B cell (primary cell): Measurements from ENCODE around the gene POLR3K. TPM values are rescaled to one million over a fixed set of nuclear protein-coding genes. Genes with fewer than 3 reads are reported as not detected.

Experiments used
- ATAC-seq: fragments of 200-7000 bp; cut with Tn5 transposase; one replicate; pipeline ENCODE4 v1.10.0; 2021; ENCODE audit warnings: low read depth, mild to moderate bottlenecking, moderate number of reproducible peaks, moderate library complexity
- CTCF ChIA-PET: fragments of 350-600 bp; sonication (Branson Sonifier 250); formaldehyde crosslinking; loops from one replicate; lab custom pipeline; 2021; ENCODE audit warnings: antibody characterized with exemption, inconsistent platforms; lab: Charles Lee
- POLR2A ChIA-PET: fragments of 350-600 bp; sonication (Branson Sonifier 250); formaldehyde crosslinking; loops from one replicate; lab custom pipeline; 2021; ENCODE audit warnings: antibody characterized with exemption; lab: Charles Lee
- DNase-seq: peaks from one replicate; pipeline ENCODE4 v3.0.0; 2013
- H2AFZ ChIP-seq: 2 replicates; pipeline ENCODE4 v1.6.1; 2012; ENCODE audit warnings: mild to moderate bottlenecking, low read depth, low read length; ENCODE audit not compliant: insufficient read depth, poor library complexity, severe bottlenecking
- H3K27ac ChIP-seq, 2 donors: 1 replicate in 1 of 2; 2 replicates in 1 of 2; pipeline ENCODE4 v1.5.1; 2012 to 2013; ENCODE audit warnings: low read length in 2 of 2, mild to moderate bottlenecking in 2 of 2, moderate library complexity in 1 of 2
- H3K27me3 ChIP-seq, 4 experiments: fragments of 200-600 bp in 1 of 4; sonication (generic) in 1 of 4; replicated peaks in 1 of 4; 1 replicate in 2 of 4; 2 replicates in 2 of 4; pipeline versions ENCODE4 v1.6.1 to v1.7.0; 2013 to 2016; ENCODE audit warnings: low read length in 3 of 4, mild to moderate bottlenecking in 2 of 4, mixed read lengths in 1 of 4, moderate library complexity in 1 of 4; ENCODE audit not compliant: insufficient read depth in 4 of 4, control insufficient read depth in 3 of 4; ENCODE audit errors: control extremely low read depth in 1 of 4
- H3K36me3 ChIP-seq, 2 experiments: replicated peaks in 1 of 2; 1 replicate in 1 of 2; 2 replicates in 1 of 2; pipeline versions ENCODE4 v1.6.1 to v1.7.1; 2013; ENCODE audit warnings: low read length in 1 of 2; ENCODE audit not compliant: insufficient read depth in 2 of 2, control insufficient read depth in 1 of 2; ENCODE audit errors: control extremely low read depth in 1 of 2, extremely low read depth in 1 of 2
- H3K4me1 ChIP-seq, 2 donors: fragments of 200-600 bp in 1 of 2; sonication (generic) in 1 of 2; 1 replicate in 1 of 2; 2 replicates in 1 of 2; pipeline versions ENCODE4 v1.5.1 to v1.6.1; 2013 to 2017; ENCODE audit warnings: low read length in 2 of 2; ENCODE audit not compliant: control insufficient read depth in 2 of 2, insufficient read depth in 2 of 2
- H3K4me2 ChIP-seq: replicated peaks from 2 replicates; pipeline ENCODE3; 2012; ENCODE audit warnings: mild to moderate bottlenecking, low read depth, low read length; ENCODE audit not compliant: poor library complexity, severe bottlenecking
- H3K4me3 ChIP-seq, 5 experiments: fragments of 200-600 bp in 1 of 5; sonication (generic) in 1 of 5; 1 replicate in 3 of 5; 2 replicates in 2 of 5; pipeline versions ENCODE4 v1.5.1 to v1.7.0; 2011 to 2016; ENCODE audit warnings: low read length in 4 of 5, mild to moderate bottlenecking in 4 of 5, low read depth in 2 of 5, control low read depth in 1 of 5, moderate library complexity in 1 of 5; ENCODE audit not compliant: insufficient read depth in 1 of 5; ENCODE audit errors: control extremely low read depth in 1 of 5, extremely low read depth in 1 of 5
- H3K79me2 ChIP-seq: fragments of 200-600 bp; sonication (generic); one replicate; pipeline ENCODE4 v1.6.0; 2016; ENCODE audit warnings: low read length; ENCODE audit not compliant: control insufficient read depth, insufficient read depth
- H3K9ac ChIP-seq: fragments of 200-600 bp; sonication (generic); 2 replicates; pipeline ENCODE4 v1.6.1; 2017; ENCODE audit warnings: mild to moderate bottlenecking, low read length, moderate library complexity
- H3K9me3 ChIP-seq, 3 donors: one replicate each; pipeline versions ENCODE4 v1.6.1 to v1.7.1; 2013; ENCODE audit warnings: low read length in 2 of 3; ENCODE audit not compliant: control insufficient read depth in 2 of 3, insufficient read depth in 1 of 3; ENCODE audit errors: control extremely low read depth in 1 of 3
- H4K20me1 ChIP-seq: 2 replicates; pipeline ENCODE4 v1.6.0; 2012; ENCODE audit warnings: mild to moderate bottlenecking, low read length; ENCODE audit not compliant: insufficient read depth, control insufficient read depth, poor library complexity, severe bottlenecking
- H3K27ac Mint-ChIP-seq: one replicate; pipeline ENCODE4 v1.8.0; 2021; ENCODE audit warnings: mixed read lengths
- H3K27me3 Mint-ChIP-seq: one replicate; pipeline ENCODE4 v1.8.0; 2021; ENCODE audit warnings: mixed read lengths
- H3K4me1 Mint-ChIP-seq: one replicate; pipeline ENCODE4 v1.8.0; 2021; ENCODE audit warnings: mixed read lengths
- H3K4me3 Mint-ChIP-seq: one replicate; pipeline ENCODE4 v1.8.0; 2021; ENCODE audit warnings: mixed read lengths
- H3K9me3 Mint-ChIP-seq: one replicate; pipeline ENCODE4 v1.8.0; 2022; ENCODE audit warnings: mixed read lengths; ENCODE audit not compliant: insufficient read depth
- EZH2 ChIP-seq: IDR thresholded peaks from 2 replicates; pipeline ENCODE4 v1.6.1; 2012; ENCODE audit warnings: borderline replicate concordance, low read depth, mild to moderate bottlenecking, moderate library complexity, low read length; ENCODE audit not compliant: insufficient read depth, poor library complexity, severe bottlenecking
- WGBS: methylation state at CpG from one replicate; pipeline ENCODE4 v1.1.5; 2013; ENCODE audit warnings: missing lambda C conversion rate; ENCODE audit not compliant: insufficient coverage; 5-methylcytosine and 5-hydroxymethylcytosine counted together
- intact Hi-C: fragments of 100-400 bp; cut with micrococcal nuclease; formaldehyde crosslinking; loops from one replicate; pipeline ENCODE4 v1.10.0; 2022
- polyA plus RNA-seq: library from polyadenylated mRNA; depleted of rRNA; stranded (reverse); fragments of >200 nt; gene quantifications from 2 replicates; pipeline ENCODE4 v1.2.3, GENCODE V29; 2012
- total RNA-seq, 2 donors: library from RNA; stranded (reverse); fragments of 120-200 nt in 1 of 2; gene quantifications; 1 replicate in 1 of 2; 2 replicates in 1 of 2; pipeline versions ENCODE4 v1.2.3 to v1.2.4, GENCODE V29; 2013 to 2022
- TF ChIP-seq, protein P1 (sequence below): fragments of 200-600 bp; IDR thresholded peaks from one replicate; pipeline ENCODE4 v1.8.0; 2022; ENCODE audit warnings: antibody characterized with exemption, mild to moderate bottlenecking

The POLR3K gene
- total and polyA plus RNA-seq, 2 donors (not counting 1 experiment from before 2014, with no cell fraction given), result 26.3 to 34.9 TPM

DNA sequence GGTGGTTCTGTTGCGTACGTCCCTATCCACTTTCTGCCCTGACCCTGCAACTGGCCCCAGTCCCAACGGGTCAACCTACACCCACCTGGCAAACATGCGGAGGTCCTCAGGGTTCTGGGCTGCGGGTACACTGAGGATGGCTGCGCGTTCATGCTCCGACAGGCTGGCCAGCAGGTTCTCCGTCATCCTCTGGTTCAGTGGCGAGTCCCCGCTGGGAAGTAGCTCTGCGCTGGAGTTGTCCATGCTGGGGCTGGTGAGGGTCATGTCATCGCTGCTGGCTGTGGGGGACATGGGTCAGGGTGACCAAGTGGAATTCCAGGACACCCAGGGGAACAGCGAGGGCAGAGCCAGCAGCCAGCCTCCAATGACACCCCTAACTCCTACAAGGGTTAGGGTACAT, 35.2 kb upstream of the POLR3K start:
- Histone ChIP-seq H3K27ac (no peak overlapping the region), H2AFZ (no peak overlapping the region), H3K9me3 (no peaks in the 10 kb centered on the region), H3K9ac (no peak overlapping the region), H3K79me2 (peaks cover 9% of the 10 kb centered on the region), H3K4me1 (peaks cover 20 to 25% of the 10 kb centered on the region in 2 donors), H3K4me3 (no peak overlapping the region), H3K27me3 (no peaks in the 10 kb centered on the region), H3K36me3 (peaks cover 0 to 44% of the 10 kb centered on the region in 2 experiments), H4K20me1 (peaks cover 9% of the 10 kb centered on the region), H3K4me2 (no peak overlapping the region)
- Mint-ChIP-seq H3K9me3 (no peaks in the 10 kb centered on the region), H3K4me3 (no peak overlapping the region), H3K27me3 (no peaks in the 10 kb centered on the region), H3K4me1 (peaks cover 20% of the 10 kb centered on the region), H3K27ac (no peak overlapping the region)
- DNase-seq (no peak), ATAC-seq (no peak)
- POLR2A ChIA-PET, result no interaction called here
- CTCF ChIA-PET, result interaction anchor here (1.0 kb wide), 1 partner anchor 22 kb away, joined by 3 read pairs; no protein-coding TSS in a partner anchor
- TF ChIP-seq, protein P1, sequence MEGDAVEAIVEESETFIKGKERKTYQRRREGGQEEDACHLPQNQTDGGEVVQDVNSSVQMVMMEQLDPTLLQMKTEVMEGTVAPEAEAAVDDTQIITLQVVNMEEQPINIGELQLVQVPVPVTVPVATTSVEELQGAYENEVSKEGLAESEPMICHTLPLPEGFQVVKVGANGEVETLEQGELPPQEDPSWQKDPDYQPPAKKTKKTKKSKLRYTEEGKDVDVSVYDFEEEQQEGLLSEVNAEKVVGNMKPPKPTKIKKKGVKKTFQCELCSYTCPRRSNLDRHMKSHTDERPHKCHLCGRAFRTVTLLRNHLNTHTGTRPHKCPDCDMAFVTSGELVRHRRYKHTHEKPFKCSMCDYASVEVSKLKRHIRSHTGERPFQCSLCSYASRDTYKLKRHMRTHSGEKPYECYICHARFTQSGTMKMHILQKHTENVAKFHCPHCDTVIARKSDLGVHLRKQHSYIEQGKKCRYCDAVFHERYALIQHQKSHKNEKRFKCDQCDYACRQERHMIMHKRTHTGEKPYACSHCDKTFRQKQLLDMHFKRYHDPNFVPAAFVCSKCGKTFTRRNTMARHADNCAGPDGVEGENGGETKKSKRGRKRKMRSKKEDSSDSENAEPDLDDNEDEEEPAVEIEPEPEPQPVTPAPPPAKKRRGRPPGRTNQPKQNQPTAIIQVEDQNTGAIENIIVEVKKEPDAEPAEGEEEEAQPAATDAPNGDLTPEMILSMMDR, result no peak
- TF ChIP-seq EZH2, result no peak
- 97% methylated on average over 13 of the region's 14 CpGs for WGBS
- intact Hi-C loops, result no loop called here

DNA sequence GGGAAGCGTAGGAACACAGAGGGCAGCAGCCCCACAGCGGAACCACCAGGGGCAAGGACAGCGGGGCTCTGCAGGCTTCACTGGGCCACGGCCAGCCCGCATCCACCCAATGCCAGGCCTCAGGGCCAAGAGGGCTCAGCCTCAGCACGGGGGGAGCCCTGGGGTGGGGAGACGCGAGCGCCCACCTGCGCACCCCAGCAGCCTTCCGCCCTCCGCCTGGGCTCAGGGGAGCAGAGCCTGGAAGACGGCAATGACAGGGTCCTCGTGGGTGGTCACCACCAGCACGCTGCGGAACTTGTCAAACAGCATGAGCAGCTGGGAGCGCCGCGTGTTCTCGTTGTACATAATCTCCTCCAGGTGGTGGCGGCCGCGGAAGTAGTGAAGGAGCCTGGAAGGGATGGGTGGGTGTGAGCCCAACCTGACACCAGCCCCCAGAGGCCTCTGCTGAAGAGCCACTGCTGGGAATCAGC, 33.1 kb upstream of the POLR3K start:
- no peaks in the 10 kb centered on the region for H3K9me3 ChIP-seq
- H3K79me2 ChIP-seq, result peaks cover 9% of the 10 kb centered on the region
- Mint-ChIP-seq H3K4me3 (no peak overlapping the region), H3K4me1 (peaks cover 25% of the 10 kb centered on the region), H3K27me3 (no peaks in the 10 kb centered on the region), H3K27ac (peak overlapping the region; percentile 72), H3K9me3 (no peaks in the 10 kb centered on the region)
- peaks cover 9% of the 10 kb centered on the region for H4K20me1 ChIP-seq
- intact Hi-C loops, result no loop called here
- no peak for ATAC-seq
- H3K9ac ChIP-seq, result no peak overlapping the region
- no peak for DNase-seq
- no peaks in the 10 kb centered on the region for H3K27me3 ChIP-seq
- no peak overlapping the region for H3K4me3 ChIP-seq
- H3K4me2 ChIP-seq, result no peak overlapping the region
- POLR2A ChIA-PET, result no interaction called here
- TF ChIP-seq, protein P1, result no peak
- TF ChIP-seq EZH2, result no peak
- WGBS, result 95% methylated on average over 23 of the region's 23 CpGs
- H2AFZ ChIP-seq, result no peak overlapping the region
- peaks cover 21 to 26% of the 10 kb centered on the region in 2 donors for H3K4me1 ChIP-seq
- H3K36me3 ChIP-seq, result peaks cover 0 to 44% of the 10 kb centered on the region in 2 experiments
- peak overlapping the region in 1 of 2 donors; percentile 93 for H3K27ac ChIP-seq
- CTCF ChIA-PET, result interaction anchor here (0.9 to 2.0 kb wide), 2 partner anchors 10 to 96 kb away, joined by 4 to 10 read pairs; no protein-coding TSS in a partner anchor
